Measurements from ENCODE around the gene DOK7. TPM values are rescaled to one million over a fixed set of nuclear protein-coding genes. Genes with fewer than 3 reads are reported as not detected.

The DOK7 gene
- total and polyA plus RNA-seq, 2 donors (not counting 1 experiment from before 2014, with no cell fraction given) = 0.17 TPM; not detected in 1

DNA sequence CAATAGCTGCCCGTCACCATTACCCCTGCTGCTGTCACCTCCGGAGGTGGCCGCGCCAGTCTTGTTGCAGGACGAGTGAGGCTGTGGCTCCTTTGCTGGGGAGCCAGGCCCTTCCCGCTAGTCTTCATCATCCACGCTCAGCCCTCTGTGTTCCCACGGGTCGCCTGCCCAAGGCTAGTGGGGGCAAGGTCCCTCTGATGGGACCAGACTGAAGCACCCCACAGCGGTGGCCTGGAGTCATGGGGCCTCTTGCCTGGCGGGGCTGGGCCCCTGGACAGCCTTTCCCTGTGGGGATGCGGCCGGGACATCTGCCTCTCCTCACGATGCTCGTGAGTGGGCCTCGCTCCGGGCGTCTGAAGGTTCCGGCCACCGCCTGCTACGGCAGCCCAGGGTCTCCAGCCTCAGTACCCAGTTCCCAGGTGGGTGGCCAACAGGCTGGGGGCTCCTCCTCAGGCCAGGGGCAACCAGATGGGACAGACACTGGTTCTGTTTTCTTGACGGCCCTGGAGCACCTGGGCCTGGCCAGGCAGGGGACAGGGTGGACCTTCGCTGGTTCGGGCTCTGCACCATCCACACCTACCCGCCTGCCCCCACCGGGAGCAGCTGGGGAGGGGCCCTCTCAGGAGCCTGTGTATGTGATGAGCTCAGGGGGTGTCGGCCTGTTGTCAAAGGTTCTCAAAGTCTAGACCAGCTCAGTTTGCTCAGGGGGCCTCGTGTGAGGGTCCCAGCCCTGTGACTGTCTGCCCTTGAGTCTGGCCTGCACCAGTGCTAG lies 32.3 kb downstream of the DOK7 start:
- Histone ChIP-seq H3K79me2 (ENCODE audit: control insufficient read depth, insufficient read depth, low read length) (no peaks in the 10 kb centered on the region), H3K4me1 (ENCODE audit: control insufficient read depth, extremely low read depth, insufficient read depth, low read length) (no peaks in the 10 kb centered on the region), H3K4me2 (ENCODE audit: extremely low read depth, insufficient read depth, low read length) (no peak overlapping the region), H3K27me3 (ENCODE audit: control insufficient read depth, insufficient read depth, low read length) (peaks cover 24% of the 10 kb centered on the region), H3K9me3 (ENCODE audit: control insufficient read depth, insufficient read depth, low read depth, low read length) (no peaks in the 10 kb centered on the region), H3K36me3 (ENCODE audit: control insufficient read depth, insufficient read depth, low read length) (no peaks in the 10 kb centered on the region), H3K9ac (ENCODE audit: insufficient read depth, low read length) (no peak overlapping the region), H3K4me3 (replicated peaks in 1 of 4; ENCODE audit: control extremely low read depth in 1 of 4, insufficient read depth in 1 of 4, low read depth in 3 of 4, low read length in 4 of 4) (no peak overlapping the region), H3K27ac (ENCODE audit: insufficient read depth, low read length) (no peak overlapping the region), H2AFZ (ENCODE audit: low read length) (no peak overlapping the region), H4K20me1 (ENCODE audit: control insufficient read depth, extremely low read depth, insufficient read depth, low read length) (no peaks in the 10 kb centered on the region)
- TF ChIP-seq EZH2 (IDR thresholded peaks at IDR 0.05; ENCODE audit: low read length, missing control alignments) = no peak
- TF ChIP-seq, protein P1, sequence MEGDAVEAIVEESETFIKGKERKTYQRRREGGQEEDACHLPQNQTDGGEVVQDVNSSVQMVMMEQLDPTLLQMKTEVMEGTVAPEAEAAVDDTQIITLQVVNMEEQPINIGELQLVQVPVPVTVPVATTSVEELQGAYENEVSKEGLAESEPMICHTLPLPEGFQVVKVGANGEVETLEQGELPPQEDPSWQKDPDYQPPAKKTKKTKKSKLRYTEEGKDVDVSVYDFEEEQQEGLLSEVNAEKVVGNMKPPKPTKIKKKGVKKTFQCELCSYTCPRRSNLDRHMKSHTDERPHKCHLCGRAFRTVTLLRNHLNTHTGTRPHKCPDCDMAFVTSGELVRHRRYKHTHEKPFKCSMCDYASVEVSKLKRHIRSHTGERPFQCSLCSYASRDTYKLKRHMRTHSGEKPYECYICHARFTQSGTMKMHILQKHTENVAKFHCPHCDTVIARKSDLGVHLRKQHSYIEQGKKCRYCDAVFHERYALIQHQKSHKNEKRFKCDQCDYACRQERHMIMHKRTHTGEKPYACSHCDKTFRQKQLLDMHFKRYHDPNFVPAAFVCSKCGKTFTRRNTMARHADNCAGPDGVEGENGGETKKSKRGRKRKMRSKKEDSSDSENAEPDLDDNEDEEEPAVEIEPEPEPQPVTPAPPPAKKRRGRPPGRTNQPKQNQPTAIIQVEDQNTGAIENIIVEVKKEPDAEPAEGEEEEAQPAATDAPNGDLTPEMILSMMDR (conservative IDR thresholded peaks at IDR 0.05 in 1 of 2, IDR thresholded peaks at IDR 0.05 in 1 of 2; ENCODE audit: low read depth in 1 of 2, low read length in 2 of 2) = no peak
- DNase-seq (ENCODE audit: low read depth in 2 of 2) = no peak

DNA sequence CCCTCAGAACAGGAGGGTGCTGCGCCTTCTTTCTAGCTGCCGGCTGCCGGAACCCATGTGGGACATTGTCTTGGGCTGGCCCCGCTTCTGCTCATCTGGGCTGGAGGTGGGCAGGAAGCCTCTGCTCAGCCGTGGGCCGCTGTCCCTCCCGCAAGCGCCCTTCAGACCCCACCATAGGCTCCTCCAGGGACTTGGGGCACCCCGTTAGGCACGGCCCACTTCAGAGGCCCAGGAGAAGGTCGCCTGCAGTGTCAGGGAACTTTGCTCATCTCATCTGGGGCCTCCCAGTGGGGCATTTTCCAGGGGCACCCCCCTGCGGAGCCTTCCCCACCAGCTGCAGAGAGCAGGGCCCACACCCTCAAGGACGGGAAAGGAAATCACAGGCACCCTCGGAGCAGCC lies 32.9 kb downstream of the DOK7 start:
- Histone ChIP-seq H4K20me1 (ENCODE audit: control insufficient read depth, extremely low read depth, insufficient read depth, low read length) (no peaks in the 10 kb centered on the region), H3K4me3 (replicated peaks in 1 of 4; ENCODE audit: control extremely low read depth in 1 of 4, insufficient read depth in 1 of 4, low read depth in 3 of 4, low read length in 4 of 4) (no peak overlapping the region), H3K36me3 (ENCODE audit: control insufficient read depth, insufficient read depth, low read length) (no peaks in the 10 kb centered on the region), H2AFZ (ENCODE audit: low read length) (no peak overlapping the region), H3K4me1 (ENCODE audit: control insufficient read depth, extremely low read depth, insufficient read depth, low read length) (no peaks in the 10 kb centered on the region), H3K9ac (ENCODE audit: insufficient read depth, low read length) (no peak overlapping the region), H3K79me2 (ENCODE audit: control insufficient read depth, insufficient read depth, low read length) (no peaks in the 10 kb centered on the region), H3K27ac (ENCODE audit: insufficient read depth, low read length) (no peak overlapping the region), H3K4me2 (ENCODE audit: extremely low read depth, insufficient read depth, low read length) (no peak overlapping the region), H3K27me3 (ENCODE audit: control insufficient read depth, insufficient read depth, low read length) (peaks cover 21% of the 10 kb centered on the region), H3K9me3 (ENCODE audit: control insufficient read depth, insufficient read depth, low read depth, low read length) (no peaks in the 10 kb centered on the region)
- no peak for DNase-seq (ENCODE audit: low read depth in 2 of 2)
- TF ChIP-seq EZH2 (IDR thresholded peaks at IDR 0.05; ENCODE audit: low read length, missing control alignments) = no peak

DNA sequence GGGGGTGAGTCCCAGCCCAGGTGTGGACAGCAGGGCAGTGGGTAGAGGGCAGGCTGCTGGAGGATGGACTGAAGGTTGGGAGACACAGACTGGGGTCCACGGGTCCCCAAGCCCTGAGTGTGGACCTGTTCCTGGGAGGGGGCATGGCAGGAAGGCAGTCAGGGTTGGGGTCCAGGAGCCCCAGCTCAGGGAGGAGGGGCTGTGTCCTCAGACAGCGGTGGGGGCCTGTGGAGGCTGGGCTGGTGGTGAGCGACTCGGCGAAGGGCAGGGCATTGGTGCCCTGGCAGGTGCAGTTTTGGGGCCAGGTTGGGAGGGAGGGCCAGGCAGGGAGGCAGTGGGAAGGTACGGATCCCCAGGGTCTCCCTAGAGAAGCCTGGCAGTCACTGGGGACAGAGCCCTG lies 34.0 kb downstream of the DOK7 start:
- H3K79me2 ChIP-seq (ENCODE audit: control insufficient read depth, insufficient read depth, low read length) = no peaks in the 10 kb centered on the region
- H3K4me1 ChIP-seq (ENCODE audit: control insufficient read depth, extremely low read depth, insufficient read depth, low read length) = no peaks in the 10 kb centered on the region
- peaks cover 12% of the 10 kb centered on the region for H3K27me3 ChIP-seq (ENCODE audit: control insufficient read depth, insufficient read depth, low read length)
- no peaks in the 10 kb centered on the region for H4K20me1 ChIP-seq (ENCODE audit: control insufficient read depth, extremely low read depth, insufficient read depth, low read length)
- no peak overlapping the region for H3K4me2 ChIP-seq (ENCODE audit: extremely low read depth, insufficient read depth, low read length)
- H3K9me3 ChIP-seq (ENCODE audit: control insufficient read depth, insufficient read depth, low read depth, low read length) = no peaks in the 10 kb centered on the region
- no peak overlapping the region for H3K27ac ChIP-seq (ENCODE audit: insufficient read depth, low read length)
- no peak for TF ChIP-seq EZH2 (IDR thresholded peaks at IDR 0.05; ENCODE audit: low read length, missing control alignments)
- TF ChIP-seq, protein P1 (conservative IDR thresholded peaks at IDR 0.05 in 1 of 2, IDR thresholded peaks at IDR 0.05 in 1 of 2; ENCODE audit: low read depth in 1 of 2, low read length in 2 of 2) = no peak
- no peak overlapping the region for H3K9ac ChIP-seq (ENCODE audit: insufficient read depth, low read length)
- no peak overlapping the region for H2AFZ ChIP-seq (ENCODE audit: low read length)
- no peak overlapping the region for H3K4me3 ChIP-seq (replicated peaks in 1 of 4; ENCODE audit: control extremely low read depth in 1 of 4, insufficient read depth in 1 of 4, low read depth in 3 of 4, low read length in 4 of 4)
- H3K36me3 ChIP-seq (ENCODE audit: control insufficient read depth, insufficient read depth, low read length) = no peaks in the 10 kb centered on the region
- no peak for DNase-seq (ENCODE audit: low read depth in 2 of 2)

All from fibroblast of lung (primary cell).